ENCODE measurements around the gene COG2.
"Not testable (repeated sequence)": the region's sequence is repeated elsewhere in the genome, so short reads cannot be mapped to it uniquely, and the experiment has no call there.

The COG2 gene

GRCh38 chr1:230642263-230642959, at the start of gene COG2:
TSS of gene COG2 (plus strand) at chr1:230642481. CDS start at chr1:230642607, 126 bp downstream.
- DNase-seq: peak; percentile 99

- DNase-seq: no peak
These were observed 49.4 kb upstream of the COG2 start for GRCh38 chr1:230592848-230593414.

- DNase-seq: no peak
These were observed 48.0 kb upstream of the COG2 start for GRCh38 chr1:230594214-230594773.

GRCh38 chr1:230595181-230595580, 47.1 kb upstream of the COG2 start:
- no peak for DNase-seq

- DNase-seq: no peak
These were observed 46.0 kb upstream of the COG2 start for GRCh38 chr1:230596306-230596705.

GRCh38 chr1:230598745-230599144, 43.5 kb upstream of the COG2 start:
- DNase-seq: no peak

- no peak for DNase-seq
These were observed 42.2 kb upstream of the COG2 start for GRCh38 chr1:230599926-230600656.

- DNase-seq: not testable (repeated sequence)
These were observed 41.5 kb upstream of the COG2 start for GRCh38 chr1:230600657-230601400.

- DNase-seq: no peak
These were observed 33.1 kb upstream of the COG2 start for GRCh38 chr1:230609208-230609607.

GRCh38 chr1:230610589-230610988, 31.7 kb upstream of the COG2 start:
- DNase-seq: no peak

- DNase-seq: no peak
These were observed 31.0 kb upstream of the COG2 start for GRCh38 chr1:230611128-230611877.

- DNase-seq: no peak
These were observed 30.4 kb upstream of the COG2 start for GRCh38 chr1:230611878-230612235.

GRCh38 chr1:230612651-230613050, 29.6 kb upstream of the COG2 start:
- no peak for DNase-seq

- DNase-seq: no peak
These were observed 28.2 kb upstream of the COG2 start for GRCh38 chr1:230614121-230614520.

GRCh38 chr1:230618537-230618936, 23.7 kb upstream of the COG2 start:
- DNase-seq: no peak

GRCh38 chr1:230620649-230621323, 21.5 kb upstream of the COG2 start:
- DNase-seq: no peak

GRCh38 chr1:230621324-230622030, 20.8 kb upstream of the COG2 start:
- DNase-seq: no peak

GRCh38 chr1:230622151-230622550, 20.1 kb upstream of the COG2 start:
- DNase-seq: no peak

GRCh38 chr1:230624097-230624713, 18.1 kb upstream of the COG2 start:
- no peak for DNase-seq

- DNase-seq: no peak
These were observed 16.0 kb upstream of the COG2 start for GRCh38 chr1:230626232-230626631.

- DNase-seq: no peak
These were observed 14.5 kb upstream of the COG2 start for GRCh38 chr1:230627767-230628166.

Data from activated gamma-delta T cell treated with Interleukin-2 at 50 U/mL for 16 hours (primary cell).